H7 (cell line): ENCODE results near the gene GPATCH2L. TPM values are rescaled to one million over a fixed set of nuclear protein-coding genes. Genes with fewer than 3 reads are reported as not detected.

ENCODE experiments used
- DNase-seq: peaks from one replicate; pipeline ENCODE4 v3.0.0; 2012
- H3K27me3 ChIP-seq: 2 replicates; pipeline ENCODE4 v1.6.0; 2011; ENCODE audit warnings: mild to moderate bottlenecking, low read length; ENCODE audit not compliant: control insufficient read depth, insufficient read depth
- H3K36me3 ChIP-seq: replicated peaks from 2 replicates; pipeline ENCODE4 v1.5.1; 2011; ENCODE audit warnings: low read length; ENCODE audit not compliant: control insufficient read depth, insufficient read depth
- H3K4me3 ChIP-seq: 2 replicates; pipeline ENCODE4 v1.5.1; 2011; ENCODE audit warnings: low read depth, mild to moderate bottlenecking, control low read depth, low read length, moderate library complexity; ENCODE audit not compliant: insufficient read depth
- total RNA-seq: library from RNA; depleted of rRNA; stranded (reverse); fragments of >200 nt; shearing (Covaris generic); gene quantifications from 2 replicates; pipeline ENCODE4 v1.2.3, GENCODE V29; 2014

The GPATCH2L gene
- total RNA-seq, 1 experiment from 2014 or later: 43.1 TPM

DNA sequence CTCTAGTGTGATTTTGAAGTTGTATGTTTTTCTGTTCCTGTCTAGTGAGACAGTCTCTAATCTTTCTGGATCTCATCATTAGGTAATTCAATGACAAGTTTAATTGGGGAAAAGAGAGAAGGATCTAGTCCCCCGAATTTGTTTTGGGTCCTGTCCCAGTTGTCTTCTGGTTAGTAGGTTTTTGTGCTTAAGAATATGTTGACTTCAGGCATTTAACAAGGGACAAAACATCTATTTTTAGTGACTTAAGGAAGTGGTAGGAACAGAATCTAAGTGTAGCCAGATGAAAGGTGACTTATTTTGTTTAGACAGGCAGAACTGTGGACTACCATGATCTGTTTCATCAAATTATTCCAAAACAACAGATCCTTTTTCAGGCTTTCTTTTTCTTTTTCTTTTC lies 2.2 kb downstream of the GPATCH2L start:
- no peaks in the 10 kb centered on the region for H3K27me3 ChIP-seq
- H3K4me3 ChIP-seq: no peak overlapping the region
- no peak for DNase-seq
- H3K36me3 ChIP-seq: peaks cover 7% of the 10 kb centered on the region

DNA sequence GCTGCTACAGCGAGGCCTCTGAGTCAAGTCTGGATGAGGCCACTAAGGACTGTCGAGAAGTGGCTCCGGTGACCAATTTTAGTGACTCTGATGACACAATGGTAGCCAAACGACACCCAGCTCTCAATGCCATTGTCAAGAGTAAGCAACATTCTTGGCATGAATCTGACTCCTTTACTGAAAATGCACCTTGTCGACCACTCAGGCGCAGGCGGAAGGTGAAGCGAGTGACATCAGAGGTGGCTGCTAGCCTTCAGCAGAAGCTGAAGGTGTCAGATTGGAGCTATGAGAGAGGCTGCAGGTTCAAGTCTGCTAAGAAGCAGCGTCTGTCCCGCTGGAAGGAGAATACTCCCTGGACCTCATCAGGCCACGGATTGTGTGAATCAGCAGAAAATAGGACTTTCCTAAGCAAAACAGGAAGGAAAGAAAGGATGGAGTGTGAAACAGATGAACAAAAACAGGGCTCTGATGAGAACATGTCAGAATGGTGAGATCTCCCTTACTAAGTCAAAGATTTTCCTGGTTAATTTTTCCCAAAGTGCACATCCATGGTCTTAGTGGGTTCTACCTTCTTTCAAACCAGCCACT lies 2.9 kb downstream of the GPATCH2L start:
- Histone ChIP-seq H3K36me3 (peaks cover 10% of the 10 kb centered on the region), H3K4me3 (no peak overlapping the region), H3K27me3 (no peaks in the 10 kb centered on the region)
- DNase-seq: no peak

DNA sequence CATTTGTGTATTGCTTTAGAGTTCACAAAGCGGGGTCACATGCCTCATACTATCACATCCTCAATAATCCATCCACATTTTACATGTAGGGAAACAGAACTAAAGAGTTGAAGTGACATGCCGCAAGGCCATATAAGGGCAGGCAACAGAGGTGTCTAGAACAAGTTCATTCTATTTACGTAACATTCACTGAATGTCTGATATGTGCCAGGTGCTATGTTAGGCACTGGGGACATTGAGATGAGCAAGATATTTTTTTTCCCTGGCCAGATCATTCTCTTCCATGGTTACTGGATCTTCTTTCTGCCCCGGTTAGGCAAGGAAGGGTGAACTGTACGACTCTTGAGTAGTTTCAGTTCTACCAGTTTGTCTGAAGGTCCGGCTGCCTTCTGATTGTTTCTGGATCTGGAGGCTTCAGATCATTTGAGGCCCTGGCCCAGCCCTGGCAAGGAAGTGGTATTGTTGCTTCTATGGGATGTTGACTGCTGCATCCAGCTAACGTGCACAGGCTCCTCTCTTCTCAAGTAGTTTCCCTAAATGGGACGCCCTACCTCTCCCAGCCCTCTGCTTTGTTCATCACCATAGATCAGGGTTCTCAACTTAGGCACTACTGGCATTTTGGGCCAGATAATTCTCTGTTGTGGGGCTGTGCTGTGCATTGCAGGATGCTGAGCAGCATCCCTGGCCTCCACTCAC lies 12.1 kb downstream of the GPATCH2L start:
- Histone ChIP-seq H3K36me3 (peaks cover 13% of the 10 kb centered on the region), H3K27me3 (no peaks in the 10 kb centered on the region), H3K4me3 (no peak overlapping the region)
- DNase-seq: no peak

DNA sequence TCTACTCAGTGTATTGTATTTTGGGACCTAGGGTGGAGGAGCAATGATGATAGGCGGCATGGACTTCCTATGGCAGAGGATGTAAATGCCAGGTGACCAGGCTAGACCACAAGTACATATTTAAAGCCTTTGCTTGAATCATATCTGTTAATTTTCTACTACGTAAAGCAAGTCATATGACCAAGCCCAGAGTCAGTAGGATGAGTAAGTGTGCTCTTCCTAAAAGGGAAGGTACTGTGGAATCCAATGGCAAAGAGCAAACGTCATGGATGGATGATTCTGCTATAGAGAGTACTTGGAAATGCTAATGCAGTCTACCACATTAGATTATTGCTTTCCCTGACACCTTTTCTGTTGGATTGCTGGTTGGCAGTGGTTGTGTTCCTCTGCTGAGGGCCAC lies 16.8 kb downstream of the GPATCH2L start:
- peaks cover 14% of the 10 kb centered on the region for H3K36me3 ChIP-seq
- no peaks in the 10 kb centered on the region for H3K27me3 ChIP-seq
- H3K4me3 ChIP-seq: no peak overlapping the region
- DNase-seq: no peak

DNA sequence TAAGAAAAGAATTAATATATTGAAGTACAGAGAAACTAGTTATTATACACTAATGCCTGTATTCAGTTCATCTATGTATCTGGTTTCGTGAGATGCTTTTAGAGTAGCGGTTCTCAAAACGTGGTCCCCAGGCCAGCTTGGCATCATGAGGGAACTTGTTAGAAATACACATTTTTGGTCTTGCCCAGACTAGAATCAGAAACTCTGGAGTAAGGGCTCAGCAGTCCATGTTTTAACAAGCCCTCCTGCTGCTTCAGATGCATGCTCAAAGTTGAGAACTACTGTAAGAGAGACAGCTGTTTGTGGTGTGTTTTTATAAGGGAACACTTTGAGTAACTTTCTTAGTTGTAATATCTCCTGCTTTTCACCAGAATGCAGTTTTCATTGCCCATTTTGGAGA lies 18.1 kb downstream of the GPATCH2L start:
- no peaks in the 10 kb centered on the region for H3K27me3 ChIP-seq
- H3K4me3 ChIP-seq: no peak overlapping the region
- no peak for DNase-seq
- H3K36me3 ChIP-seq: peaks cover 14% of the 10 kb centered on the region

DNA sequence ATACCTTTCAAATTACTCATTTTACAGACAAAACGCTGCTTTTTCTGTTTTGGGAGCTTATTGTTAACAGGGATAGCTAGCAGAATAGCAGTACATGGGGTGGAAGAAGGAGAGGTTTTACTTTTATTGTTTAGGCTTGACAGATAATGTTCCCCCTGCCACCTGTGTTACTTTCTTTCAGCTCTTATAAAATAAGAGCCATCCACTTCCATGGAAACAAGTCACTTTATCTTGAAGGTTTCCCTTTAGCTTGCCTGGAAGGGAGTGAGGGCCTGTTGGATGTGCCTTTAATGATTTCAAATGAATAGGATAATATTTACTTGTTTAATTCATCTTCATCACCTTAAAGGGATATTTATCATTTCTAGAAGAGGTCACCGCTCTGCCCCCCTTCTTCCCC lies 23.3 kb downstream of the GPATCH2L start:
- Histone ChIP-seq H3K27me3 (no peaks in the 10 kb centered on the region), H3K36me3 (peaks cover 13% of the 10 kb centered on the region), H3K4me3 (no peak overlapping the region)
- no peak for DNase-seq

DNA sequence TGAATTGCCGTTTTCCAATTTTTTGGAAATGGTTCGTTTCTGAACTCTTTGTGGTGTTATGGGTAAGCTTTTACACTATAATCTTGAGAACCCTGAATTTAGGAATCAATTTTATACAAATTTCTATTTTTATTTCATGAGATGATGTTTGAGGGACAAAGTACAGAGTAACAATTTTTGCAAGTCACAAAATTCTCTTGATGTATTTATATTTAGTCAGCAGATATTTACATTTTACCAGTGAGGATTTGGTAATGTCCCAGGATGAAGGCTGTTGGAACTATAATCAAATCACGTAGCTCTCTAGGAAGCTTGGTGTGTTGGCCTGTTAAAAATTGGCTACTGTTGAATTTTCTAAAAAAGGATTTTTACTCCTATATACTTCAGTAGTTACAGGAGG lies 24.2 kb downstream of the GPATCH2L start:
- no peak for DNase-seq
- Histone ChIP-seq H3K4me3 (no peak overlapping the region), H3K27me3 (no peaks in the 10 kb centered on the region), H3K36me3 (peaks cover 15% of the 10 kb centered on the region)

- H3K36me3 ChIP-seq: peaks cover 12% of the 10 kb centered on the region
- no peak for DNase-seq
- no peak overlapping the region for H3K4me3 ChIP-seq
- no peaks in the 10 kb centered on the region for H3K27me3 ChIP-seq
These were observed 29.8 kb downstream of the GPATCH2L start for GRCh38 chr14:76181546-76181945.

- DNase-seq: no peak
- Histone ChIP-seq H3K27me3 (no peaks in the 10 kb centered on the region), H3K36me3 (peaks cover 2% of the 10 kb centered on the region; the same call in 1 of the 2 replicates), H3K4me3 (no peak overlapping the region)
These were observed 34.7 kb downstream of the GPATCH2L start for GRCh38 chr14:76186308-76187027.

DNA sequence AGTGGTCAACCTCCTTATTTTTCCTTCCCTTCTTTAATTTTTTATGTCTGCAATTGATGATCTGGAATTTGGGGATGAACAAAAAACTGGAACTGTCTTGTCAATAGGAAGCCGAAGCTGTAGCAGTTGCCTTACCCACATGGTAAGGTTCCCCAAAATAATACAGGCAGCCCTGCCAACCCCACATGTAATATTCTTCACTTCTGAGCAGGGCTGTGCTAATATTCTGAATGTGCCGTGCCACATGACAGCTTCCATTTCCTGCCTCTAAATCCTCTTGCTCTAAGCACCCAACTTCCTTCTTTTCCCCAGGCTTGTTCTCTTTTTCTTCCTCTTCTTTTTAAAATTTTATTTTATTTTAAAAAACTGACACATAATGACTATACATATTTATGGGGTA lies 39.6 kb downstream of the GPATCH2L start:
- DNase-seq: no peak
- H3K27me3 ChIP-seq: no peaks in the 10 kb centered on the region
- no peak overlapping the region for H3K4me3 ChIP-seq
- H3K36me3 ChIP-seq: peaks cover 10% of the 10 kb centered on the region

DNA sequence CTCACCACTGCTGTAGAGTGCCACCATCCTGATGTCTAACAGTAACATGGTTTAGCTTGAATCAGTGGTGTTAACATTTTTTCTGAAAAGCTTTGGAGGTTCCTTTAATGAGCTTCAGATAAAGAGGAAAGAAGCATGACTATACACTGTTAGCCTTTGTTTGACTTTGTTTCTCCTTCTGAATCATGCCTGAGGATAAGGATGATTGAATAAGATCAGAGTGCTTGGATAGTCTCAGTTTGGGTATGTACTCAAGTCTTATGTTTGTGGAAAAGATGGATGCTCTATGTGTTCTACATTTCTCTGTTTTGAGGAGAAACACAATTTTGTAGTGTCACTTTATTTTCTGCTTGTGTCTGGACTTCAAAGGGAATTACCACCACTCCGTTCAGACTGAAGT lies 42.0 kb downstream of the GPATCH2L start:
- no peaks in the 10 kb centered on the region for H3K27me3 ChIP-seq
- H3K36me3 ChIP-seq: peaks cover 18% of the 10 kb centered on the region
- DNase-seq: no peak
- H3K4me3 ChIP-seq: no peak overlapping the region

DNA sequence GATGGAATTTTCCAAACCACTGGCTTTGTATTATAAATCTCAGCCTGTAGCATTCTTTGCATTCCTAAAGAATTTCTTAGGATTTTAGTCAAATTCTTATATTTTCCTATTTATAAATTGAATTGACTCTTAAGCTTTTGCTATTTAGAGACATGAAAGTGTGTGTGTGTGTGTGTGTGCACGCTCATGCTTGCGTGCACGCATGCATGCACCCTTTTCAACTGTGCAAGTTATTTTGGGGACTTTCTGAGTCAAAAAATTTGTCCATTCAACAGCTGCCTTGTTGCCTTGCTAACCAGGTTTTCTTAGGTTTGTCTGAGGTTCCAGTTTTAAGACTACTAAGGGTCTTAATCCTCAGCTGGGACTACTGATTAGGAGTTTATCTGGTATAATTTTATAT lies 42.6 kb downstream of the GPATCH2L start:
- Histone ChIP-seq H3K27me3 (no peaks in the 10 kb centered on the region), H3K4me3 (no peak overlapping the region), H3K36me3 (peaks cover 18% of the 10 kb centered on the region)
- DNase-seq: no peak

DNA sequence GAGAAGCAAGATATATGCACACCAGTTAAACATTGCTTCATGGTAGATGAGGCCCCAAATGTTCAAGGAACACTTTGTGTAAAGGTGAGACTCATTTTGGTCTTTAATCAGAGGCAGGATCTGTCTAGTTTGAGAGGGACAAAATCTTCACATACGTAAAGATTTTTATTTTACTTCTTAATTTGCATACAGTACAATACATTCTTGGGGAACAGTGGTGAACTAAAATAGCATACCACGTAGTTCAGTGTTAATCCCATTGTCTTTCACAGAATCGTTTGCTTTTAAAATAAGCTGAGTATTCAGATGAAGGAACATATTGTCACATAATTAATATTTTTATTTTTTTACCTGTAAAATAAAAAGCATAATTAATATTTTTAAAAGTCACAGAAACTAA lies 43.3 kb downstream of the GPATCH2L start:
- Histone ChIP-seq H3K27me3 (no peaks in the 10 kb centered on the region), H3K36me3 (peaks cover 20% of the 10 kb centered on the region), H3K4me3 (no peak overlapping the region)
- no peak for DNase-seq

DNA sequence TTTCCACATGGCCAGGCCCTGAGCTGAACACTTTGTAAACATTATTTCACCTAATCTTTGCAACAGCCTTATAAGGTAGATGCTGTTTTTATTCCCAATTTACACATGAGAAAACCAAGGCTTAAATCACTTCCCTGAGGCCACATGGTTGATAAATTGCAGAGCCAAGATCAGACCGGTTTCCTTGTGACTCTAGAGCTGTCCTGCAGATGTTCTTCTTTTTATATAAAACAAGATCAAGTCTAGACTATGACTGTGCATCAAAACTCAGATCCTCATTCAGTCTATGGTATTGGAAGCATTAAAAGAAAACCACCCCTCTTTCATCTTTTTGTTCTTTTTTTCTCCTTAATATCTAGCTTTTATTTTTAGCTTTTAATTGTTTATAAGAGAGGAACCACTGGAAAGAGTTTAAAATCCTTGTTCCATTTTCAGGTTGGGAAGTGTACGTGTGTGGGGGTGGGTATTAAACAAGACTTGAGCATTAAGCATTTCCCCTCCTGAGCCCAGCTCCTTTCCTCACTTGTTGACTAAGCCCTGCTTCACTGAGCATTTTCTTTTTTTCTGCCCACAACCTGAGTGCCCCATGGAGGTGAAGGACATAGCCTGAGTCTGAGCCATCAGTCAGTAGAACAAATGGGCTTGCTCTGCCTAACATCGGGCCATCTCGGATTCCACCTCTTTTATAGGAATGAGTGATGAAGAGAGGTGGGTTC lies 45.4 kb downstream of the GPATCH2L start:
- no peaks in the 10 kb centered on the region for H3K27me3 ChIP-seq
- peaks cover 24% of the 10 kb centered on the region for H3K36me3 ChIP-seq
- H3K4me3 ChIP-seq: no peak overlapping the region
- no peak for DNase-seq

DNA sequence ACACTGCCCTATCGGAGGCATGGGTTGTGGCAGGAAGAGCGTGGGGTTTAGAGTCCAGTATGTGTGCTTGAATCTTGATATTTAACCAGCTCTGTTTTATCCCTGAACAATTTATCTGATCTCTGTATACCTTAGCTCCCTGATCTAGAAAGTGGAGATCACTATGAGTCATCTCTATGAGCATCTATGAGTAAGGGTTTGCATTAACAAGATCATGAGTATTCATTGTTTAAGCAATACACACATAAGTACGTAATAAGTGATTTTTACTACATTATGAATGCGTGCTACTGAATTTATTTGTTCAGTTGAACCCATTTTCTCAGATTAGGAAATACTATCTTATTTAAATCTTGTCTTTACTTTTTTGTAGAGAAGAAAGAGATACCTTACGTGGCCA lies 49.4 kb downstream of the GPATCH2L start:
- Histone ChIP-seq H3K36me3 (peaks cover 14% of the 10 kb centered on the region), H3K4me3 (no peak overlapping the region), H3K27me3 (no peaks in the 10 kb centered on the region)
- DNase-seq: no peak
